Suppressor macrophage treated with lipopolysaccharide for 4 hours (primary cell): Measurements from ENCODE around the gene KAZN.

Experiments used
- DNase-seq: peaks from one replicate; pipeline ENCODE4 v3.0.0-alpha.2; 2020

KAZN gene

DNA sequence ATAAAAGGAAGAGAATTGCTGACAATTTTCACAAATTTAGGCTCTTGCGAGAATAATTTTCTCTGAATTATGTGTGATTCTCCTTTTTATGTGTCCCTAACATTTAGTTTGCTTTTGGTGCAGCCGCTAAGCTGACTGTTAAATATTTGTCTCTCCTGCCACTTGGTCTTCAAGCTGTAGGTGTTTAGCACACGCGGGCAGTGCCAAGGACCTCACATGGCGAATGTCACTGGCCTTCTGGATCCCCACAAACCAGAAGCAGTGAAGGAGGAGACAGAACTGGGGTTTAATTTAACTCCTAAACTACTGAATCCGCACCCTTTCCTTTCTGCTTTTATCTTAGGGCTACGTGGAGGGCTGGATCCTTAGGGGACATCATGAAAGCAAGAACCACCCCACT, 120.0 kb downstream of the KAZN start:
- no peak for DNase-seq

DNA sequence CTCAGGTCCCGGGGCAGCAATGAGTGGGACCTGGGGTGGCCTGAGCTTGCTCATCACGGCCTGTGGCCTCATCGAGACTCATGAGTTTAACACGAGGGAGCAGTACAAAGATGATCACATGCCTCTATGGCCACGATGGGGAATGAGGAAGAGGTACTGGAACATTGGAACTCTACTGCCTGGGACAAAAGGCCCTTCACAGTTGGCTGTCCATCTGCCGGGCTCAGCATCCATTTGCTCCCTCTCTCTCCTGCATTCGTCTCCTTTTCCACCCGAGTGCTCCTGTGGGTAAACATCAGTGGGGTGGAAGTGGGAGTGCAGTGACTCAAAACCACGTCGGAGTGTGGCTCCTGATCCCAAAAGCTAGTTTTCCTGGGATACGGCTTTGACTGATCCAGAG, 124.9 kb downstream of the KAZN start:
- DNase-seq = no peak

DNA sequence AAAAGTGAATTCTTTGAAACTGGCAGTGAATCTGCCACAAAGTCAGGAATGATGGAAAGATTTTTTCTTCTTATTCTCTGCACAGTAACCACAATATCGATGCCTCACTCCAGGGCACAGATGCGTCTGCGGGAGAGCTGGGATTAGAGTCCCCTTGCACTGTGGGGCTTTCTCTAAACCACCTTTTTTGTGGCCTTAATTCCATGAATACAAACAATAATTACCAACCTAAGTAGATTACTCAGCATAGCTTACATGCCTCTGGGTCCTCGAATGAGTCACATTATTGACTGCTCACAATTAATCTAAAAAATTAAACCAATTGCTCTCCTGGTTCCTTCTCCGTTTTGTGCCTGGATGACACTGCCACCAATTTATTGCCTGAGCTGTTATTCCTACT, 125.8 kb downstream of the KAZN start:
- DNase-seq = no peak

DNA sequence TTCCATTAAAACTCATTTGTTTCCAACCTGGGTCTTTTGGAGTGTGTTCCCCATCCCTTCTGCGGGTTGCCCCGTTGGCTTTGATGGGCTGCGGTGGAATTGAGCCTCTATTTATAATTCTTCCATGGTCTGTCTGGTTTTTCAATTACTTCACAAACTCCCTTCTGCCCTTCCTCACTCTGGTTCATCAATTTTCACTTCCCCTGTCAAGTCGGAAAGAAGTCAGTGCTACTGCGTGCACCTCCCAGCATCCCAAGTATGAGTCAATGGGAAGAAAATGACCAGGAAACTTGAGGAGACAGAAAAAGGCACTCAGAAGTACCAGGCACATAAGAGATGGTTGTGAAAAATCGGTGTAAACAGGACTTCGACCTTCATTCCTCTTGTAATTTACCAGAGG, 126.2 kb downstream of the KAZN start:
- peak; percentile 52 for DNase-seq

- DNase-seq = no peak
These were observed 126.8 kb downstream of the KAZN start for GRCh38 chr1:14725238-14725637.

GRCh38 chr1:14725695-14726094, 127.2 kb downstream of the KAZN start:
- no peak for DNase-seq

DNA sequence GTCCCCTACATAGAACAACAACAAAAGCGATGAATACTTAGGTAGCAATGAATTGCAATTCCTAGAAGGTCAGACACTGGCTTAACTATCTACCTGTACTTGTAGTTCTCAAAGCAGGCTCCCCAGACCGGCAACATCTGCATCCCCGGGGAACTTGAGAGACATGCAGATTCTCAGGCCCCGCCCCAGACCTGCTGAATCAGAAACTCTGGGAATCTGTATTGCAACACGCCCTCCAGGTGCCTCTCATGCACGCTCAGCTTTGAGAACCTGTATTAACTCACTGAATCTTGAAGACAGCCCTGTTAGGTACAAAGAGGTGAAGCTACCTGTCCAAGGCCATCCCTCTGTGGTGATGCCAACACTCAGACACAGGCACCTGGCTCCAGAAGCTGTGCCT, 128.1 kb downstream of the KAZN start:
- DNase-seq = no peak

GRCh38 chr1:14728516-14728915, 130.0 kb downstream of the KAZN start:
- DNase-seq = no peak

- DNase-seq = no peak
These were observed 134.2 kb downstream of the KAZN start for GRCh38 chr1:14732728-14733047.

- peak; percentile 61 for DNase-seq
These were observed 134.7 kb downstream of the KAZN start for GRCh38 chr1:14733048-14733778.

GRCh38 chr1:14733779-14734140, 135.3 kb downstream of the KAZN start:
- no peak for DNase-seq

- DNase-seq = no peak
These were observed 137.4 kb downstream of the KAZN start for GRCh38 chr1:14735841-14736240.

- no peak for DNase-seq
These were observed 139.1 kb downstream of the KAZN start for GRCh38 chr1:14737561-14738094.

DNA sequence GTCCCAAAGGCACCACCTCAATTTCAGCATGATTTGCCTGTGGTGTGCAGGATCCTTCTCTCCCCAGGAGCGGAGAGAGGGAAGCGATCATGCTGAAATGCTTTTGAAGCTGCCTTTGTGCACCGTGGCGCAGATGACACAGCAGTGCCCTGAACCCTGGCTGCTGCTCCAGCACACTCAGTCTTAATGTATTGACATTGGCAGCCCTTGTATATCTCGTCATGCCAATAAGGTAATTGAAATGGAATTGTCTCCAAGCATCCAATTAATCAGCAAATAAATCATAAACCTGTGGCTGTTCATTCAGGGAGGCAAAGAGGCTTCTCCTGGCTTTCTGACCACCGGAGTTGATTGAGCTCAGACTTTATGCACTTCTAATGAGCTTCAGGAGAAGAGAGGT, 139.8 kb downstream of the KAZN start:
- DNase-seq = no peak

DNA sequence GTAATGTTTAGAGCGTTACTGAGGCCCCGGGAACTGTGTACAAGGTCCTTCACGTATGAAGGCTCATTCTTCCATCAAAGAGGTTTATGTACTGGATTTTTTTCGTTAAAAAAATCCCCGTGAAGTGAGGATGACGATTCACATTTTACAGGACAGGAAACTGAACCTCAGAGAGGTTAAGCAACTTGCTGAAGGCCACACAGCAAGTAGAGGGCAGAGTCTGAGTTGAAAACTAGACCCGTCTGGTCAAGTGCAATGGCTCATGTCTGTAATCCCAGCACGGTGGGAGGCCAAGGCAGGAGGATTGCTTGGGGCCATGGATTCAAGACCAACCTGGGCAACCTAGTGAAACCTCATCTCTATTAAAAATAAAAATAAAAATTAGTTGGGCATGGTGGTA, 140.2 kb downstream of the KAZN start:
- no peak for DNase-seq

GRCh38 chr1:14739082-14739832, 140.8 kb downstream of the KAZN start:
- peak; percentile 89 for DNase-seq

DNA sequence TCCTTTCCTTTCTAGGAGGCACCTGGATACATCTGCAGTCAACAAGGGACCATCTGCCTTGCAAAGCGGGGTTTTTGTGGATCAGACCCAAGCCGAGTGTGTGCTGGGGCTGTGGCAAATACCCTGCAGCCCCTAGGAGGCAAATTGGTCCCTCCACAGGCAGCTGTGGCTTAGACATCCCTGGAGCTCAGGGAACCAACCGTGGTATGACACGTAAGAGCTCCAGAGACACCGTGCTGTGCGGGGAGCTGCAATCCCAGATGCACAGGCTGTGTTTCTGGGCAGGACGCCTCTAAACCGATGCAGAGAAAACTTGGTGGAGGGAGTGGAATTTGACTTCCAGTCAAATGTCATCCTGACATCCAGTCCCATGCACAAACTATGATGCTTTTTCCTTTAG, 141.5 kb downstream of the KAZN start:
- no peak for DNase-seq

GRCh38 chr1:14741082-14741481, 142.6 kb downstream of the KAZN start:
- DNase-seq = peak; percentile 22

GRCh38 chr1:14741532-14741931, 143.0 kb downstream of the KAZN start:
- DNase-seq = no peak

DNA sequence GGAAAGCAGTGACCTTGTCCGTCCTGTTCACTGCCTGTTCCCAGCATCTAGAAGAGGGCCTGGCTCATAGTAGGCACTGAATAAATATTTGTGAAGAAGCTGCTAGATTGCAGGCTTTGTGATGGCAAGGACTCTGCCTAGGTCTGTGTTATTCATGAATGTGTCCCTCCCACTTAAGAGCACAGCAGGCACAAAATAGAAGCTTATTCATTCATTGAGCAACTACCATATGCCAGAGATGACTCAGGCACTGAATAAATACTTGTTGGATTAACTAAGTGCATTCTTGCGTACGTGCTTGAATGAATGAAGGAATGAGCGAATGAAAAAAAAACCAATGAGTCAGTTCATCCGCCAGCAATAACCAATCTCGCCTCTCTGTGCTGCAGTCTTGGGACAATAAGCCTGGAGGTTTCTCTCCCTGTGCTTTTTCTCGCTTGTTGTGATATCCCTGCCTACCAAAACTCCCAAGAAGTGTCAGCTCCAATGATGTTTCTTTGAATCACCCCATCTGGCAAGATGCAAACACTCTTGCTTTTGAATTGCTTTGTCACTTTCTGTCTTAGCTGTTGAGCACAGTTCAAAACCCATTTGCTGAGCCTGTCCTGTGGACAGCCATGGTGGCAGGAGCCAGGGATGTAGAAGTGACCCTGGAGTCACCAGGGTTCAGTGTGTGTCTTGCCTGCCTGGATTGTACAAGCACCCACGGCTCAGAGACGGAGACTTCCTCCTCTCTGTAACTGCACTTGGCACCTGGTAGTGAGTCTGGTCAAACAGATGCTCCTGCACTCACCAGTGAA, 143.9 kb downstream of the KAZN start:
- peak; percentile 93 for DNase-seq

DNA sequence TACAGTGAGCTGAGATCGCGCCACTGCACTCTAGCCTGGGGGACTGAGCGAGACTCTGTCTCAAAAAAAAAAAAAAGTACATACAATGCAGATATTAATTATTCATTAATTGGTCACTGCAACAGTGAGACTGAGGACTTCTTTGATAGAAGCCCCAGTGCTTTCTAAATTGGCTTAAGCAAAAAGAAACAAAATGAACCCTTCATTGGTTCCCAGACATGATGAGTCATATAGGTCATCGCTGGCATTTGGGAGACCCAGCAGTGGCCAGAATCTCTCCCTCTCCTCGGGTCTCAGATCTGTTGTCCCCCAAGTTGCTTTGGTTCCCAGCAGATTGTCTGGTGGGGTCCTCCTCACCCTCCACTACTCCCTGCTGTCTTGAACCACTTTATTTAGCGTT, 144.9 kb downstream of the KAZN start:
- no peak for DNase-seq

DNA sequence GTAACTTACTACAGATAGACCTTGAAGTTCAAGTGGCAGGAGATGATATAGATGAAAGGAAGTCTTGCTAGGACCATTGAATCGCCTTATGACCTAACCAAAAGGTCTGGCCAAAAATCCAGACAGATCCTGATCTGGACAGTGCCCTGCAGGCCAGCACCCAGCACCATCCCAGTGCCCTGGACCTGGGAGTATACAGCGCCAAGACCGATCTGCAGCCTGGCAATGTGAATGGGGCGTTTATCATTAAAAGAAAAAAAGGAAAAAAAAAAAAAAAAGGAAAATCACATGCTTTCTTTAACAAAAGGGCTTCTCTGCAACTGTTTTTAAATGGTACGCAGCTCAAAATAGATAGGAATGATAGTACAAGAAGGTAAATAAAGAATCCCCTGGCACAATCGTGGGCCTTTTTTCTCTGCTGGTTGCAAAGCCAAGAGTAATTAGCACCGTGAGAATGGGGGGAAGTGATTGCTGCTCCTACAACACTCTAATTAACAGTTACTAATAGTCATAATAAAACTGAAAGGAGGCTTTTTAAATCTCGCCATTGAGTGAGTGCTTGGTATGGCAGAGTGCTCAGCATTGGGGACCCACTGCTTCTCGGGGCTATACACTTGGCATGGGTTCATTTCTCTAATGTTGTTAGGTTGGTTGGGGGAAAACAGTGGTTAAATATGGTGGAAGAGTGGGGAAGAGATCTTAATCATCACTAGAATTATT, 146.7 kb downstream of the KAZN start:
- no peak for DNase-seq

DNA sequence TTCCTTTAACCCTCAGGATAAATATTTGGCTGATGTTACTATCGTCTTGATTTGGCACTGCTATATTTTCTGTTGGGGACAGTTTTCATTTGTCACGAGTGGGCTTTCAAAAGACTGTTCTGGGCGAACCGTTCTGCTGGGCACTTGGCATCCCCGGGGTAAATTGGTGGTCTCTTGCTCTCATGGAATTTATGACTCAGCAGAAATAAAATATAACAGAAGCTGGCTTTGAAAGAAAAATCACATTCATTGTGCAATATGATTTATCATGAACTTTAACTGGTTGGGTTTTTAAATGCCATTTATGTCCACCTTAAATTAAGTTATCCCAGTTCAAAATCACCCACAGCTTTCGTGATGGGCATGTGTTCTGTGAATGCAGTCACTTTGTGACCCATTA, 147.3 kb downstream of the KAZN start:
- no peak for DNase-seq
